Tongue (tissue), 2 donors: ENCODE measurements around the gene NPHP1. TPM values are rescaled to one million over a fixed set of nuclear protein-coding genes. Genes with fewer than 3 reads are reported as not detected.
"Not testable (repeated sequence)": the region's sequence is repeated elsewhere in the genome, so short reads cannot be mapped to it uniquely, and the experiment has no call there.

ENCODE experiments used
- DNase-seq: peaks from one replicate; pipeline ENCODE4 v3.0.0-alpha.2; 2015
- total RNA-seq: library from RNA; depleted of rRNA; stranded (reverse); fragments of >200 nt; gene quantifications from one replicate; pipeline ENCODE4 v1.2.3, GENCODE V29; 2014

The NPHP1 gene
- total RNA-seq, 1 donor from 2014 or later = 7.5 TPM

GRCh38 chr2:110126906-110127305 is 77.9 kb downstream of the NPHP1 start:
- no peak for DNase-seq

DNA sequence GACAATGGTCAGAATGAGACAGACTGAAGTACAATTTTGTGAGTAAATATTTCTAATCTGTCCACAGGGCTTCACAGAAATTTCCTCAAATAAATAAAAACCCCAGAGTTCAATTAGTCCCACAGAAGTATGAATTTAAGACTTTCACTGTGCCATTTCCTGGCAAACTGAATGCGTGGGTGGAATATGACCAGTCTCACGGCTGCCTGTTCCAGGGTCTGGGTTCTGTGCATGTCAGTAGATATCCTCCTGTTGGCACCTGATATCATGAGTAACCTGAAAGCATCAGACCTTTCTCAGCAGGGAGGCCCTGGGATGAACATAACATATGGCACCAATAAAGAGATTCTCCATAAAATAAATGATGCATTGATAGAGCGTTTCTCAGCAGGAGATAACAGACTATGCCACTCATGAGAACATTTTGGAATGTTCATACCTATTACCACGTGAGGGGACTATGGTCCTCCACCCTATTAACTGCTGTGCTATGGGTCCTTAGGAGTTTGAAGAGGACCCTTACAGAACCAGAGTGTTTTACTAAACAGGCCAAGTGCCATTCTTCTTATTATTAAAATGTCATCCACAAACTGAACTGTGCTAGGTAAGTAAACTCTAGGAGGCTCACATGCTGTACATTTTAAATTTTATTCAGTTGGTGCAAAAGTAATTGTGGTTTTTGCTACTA is 78.6 kb downstream of the NPHP1 start:
- DNase-seq = no peak

DNA sequence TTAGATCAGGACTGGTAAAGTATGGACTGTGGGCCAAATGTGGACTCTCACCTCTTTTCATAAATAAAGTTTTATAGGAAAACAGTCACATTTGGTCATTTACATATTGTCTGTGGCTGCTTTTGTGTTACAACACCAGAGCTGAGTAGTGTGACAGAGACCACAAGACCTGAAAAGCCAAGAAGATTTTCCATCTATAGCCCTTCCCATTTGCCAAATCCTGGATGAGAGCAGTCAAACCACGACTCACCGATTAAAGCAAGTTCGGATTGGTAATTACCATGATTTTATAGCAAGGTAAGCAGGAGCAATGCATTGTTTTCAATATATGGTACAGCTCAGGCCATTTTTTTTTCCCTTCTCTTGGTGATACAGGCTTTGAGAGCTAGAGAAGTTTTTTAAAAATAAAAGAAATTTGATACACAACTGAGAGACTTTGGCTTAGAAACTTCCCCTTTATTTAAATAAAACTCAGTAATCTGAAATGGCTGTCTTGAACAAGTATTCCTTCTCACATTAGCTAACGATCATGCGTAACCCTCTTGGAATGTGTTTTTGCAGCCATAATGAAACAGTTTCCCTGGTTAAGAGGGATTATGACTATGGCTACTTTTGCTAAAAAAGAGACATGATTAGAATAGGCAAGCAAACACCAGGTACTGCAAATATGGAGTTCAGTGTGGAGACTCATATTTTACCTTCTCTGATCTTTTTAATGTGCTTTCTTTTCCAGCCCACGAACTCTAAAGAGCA is 79.7 kb downstream of the NPHP1 start:
- peak; percentile 47 for DNase-seq

GRCh38 chr2:110124038-110124825 is 80.6 kb downstream of the NPHP1 start:
- DNase-seq = no peak

GRCh38 chr2:110121592-110121991 is 83.2 kb downstream of the NPHP1 start:
- no peak for DNase-seq

DNA sequence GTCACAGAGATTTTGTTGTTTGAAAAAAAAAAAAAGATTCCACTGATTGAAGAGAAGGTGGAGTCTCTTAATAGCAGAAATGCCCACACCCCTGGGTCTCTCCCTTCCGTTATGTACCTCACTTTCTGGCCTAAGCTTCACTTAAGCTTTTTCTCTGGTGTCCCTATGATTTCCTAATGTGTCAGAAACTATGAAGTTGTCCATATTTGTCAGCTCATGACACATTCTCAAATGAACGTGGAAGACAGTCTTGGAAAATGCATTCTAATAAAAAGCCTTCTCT is 83.8 kb downstream of the NPHP1 start:
- DNase-seq = no peak

- no peak for DNase-seq
These were observed 84.4 kb downstream of the NPHP1 start for GRCh38 chr2:110120171-110121051.

DNA sequence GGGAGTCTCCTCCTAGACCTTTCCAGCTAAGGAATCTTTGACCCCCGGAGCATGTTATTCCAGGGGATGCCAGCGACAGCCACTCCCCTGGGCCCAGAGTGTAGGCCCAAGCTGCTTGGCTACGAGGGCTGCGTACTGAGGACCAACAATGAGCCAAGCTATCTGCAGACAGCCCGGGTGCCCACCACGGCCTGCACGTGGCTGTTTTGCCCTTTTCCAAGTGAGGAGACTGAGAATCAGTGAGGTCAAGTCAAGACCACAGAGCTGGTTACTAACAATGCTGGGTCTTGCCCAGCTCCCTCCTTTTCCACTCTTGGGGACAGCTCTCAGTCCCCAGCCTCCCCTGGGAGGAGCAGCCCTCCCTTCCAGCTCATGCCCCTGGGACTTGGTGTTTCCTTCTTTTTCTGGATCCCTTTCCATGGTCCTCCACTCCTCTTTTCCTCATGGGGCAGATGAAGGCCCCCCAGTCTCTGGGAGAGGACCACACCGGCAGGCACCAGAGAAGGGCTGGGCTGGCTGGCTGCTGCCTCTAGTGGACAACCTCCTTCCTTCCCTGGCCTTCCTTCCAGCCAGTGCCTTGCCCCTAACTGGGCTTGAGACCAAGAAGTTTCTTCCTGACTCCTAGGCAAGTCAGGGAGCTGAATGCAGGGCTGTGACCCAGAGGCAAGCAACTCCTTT is 88.6 kb downstream of the NPHP1 start:
- DNase-seq = no peak

DNA sequence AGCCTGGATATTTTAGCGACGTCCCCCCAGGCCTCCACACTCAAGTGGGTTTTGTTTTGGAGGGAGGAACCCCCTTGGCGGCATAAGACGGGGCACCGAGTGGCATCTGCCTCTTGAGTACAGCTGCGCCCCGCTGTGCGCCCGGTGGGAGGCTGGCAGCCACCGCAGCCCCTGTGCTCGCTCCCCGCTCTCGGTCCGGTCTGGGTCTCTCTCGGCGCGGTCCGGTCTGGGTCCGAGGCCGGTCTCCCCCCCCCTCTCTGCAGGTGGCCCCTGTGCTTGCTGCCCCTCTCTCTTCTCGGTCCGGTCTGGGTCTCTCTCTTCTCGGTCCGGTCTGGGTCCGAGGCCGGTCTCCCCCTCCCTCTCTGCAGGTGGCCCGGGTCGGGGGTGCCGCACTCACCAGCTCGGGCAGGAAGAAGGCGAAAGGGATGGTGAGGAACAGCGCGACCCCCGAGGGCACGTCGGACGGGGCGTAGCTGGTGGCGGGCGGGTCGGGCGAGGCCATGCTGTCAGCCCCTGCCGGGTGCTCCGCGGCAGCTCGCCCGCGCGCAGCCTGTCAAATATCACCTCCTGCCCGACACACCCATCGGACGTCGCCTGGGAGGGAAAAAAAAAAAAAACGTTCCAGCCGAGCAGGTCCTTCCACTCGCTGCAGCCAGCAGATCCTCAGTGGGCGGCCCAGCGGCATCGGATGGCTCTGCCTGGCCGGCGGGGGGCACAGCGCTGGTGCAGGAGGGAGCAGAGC is 89.4 kb downstream of the NPHP1 start, which contains the start of gene MALL:
Gene MALL (minus strand): TSS at position 532 of the 742 bp plus-strand sequence. CDS start 30 bp downstream, at position 502.
- peak; percentile 61 for DNase-seq

DNA sequence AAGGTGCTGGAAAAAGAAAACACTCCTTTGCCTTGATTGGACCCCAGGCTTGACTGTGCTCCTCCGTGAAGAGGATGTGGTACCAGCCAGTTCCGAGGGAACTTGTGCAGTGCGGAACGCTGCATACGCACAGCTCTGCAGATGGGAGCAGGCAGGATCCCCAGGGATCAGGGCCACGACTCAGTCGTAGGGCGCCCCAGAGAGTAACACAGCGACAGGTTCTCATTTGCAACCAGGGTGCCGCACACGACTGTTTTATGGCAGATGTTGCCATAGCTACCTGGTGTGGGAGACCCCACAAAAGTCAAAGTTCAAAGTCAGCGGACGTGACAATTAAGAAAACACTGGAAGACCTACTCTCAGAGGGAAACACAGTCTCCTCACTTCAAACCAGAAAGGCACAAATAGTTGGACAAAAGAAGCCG is 90.0 kb downstream of the NPHP1 start:
- no peak for DNase-seq

- DNase-seq = peak; percentile 58
These were observed 90.7 kb downstream of the NPHP1 start for GRCh38 chr2:110113961-110114591.

DNA sequence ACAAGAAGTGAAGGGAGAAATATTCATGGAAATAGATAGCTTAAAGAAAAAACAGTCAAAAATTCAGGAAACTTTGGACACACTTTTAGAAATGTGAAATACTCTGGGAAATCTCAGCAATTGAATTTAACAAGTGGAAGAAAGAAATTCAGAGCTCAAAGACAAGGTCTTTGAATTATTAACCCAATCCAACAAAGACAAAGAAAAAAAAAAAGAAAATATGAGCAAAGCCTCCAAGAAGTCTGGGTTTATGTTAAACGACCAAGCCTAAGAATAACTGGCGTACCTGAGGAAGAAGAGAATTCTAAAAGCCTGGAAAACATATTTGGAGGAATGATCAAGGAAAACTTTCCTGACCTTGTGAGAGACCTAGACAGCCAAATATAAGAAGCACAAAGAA is 96.5 kb downstream of the NPHP1 start:
- DNase-seq = not testable (repeated sequence)

GRCh38 chr2:110107092-110108079 is 97.4 kb downstream of the NPHP1 start:
- no peak for DNase-seq

DNA sequence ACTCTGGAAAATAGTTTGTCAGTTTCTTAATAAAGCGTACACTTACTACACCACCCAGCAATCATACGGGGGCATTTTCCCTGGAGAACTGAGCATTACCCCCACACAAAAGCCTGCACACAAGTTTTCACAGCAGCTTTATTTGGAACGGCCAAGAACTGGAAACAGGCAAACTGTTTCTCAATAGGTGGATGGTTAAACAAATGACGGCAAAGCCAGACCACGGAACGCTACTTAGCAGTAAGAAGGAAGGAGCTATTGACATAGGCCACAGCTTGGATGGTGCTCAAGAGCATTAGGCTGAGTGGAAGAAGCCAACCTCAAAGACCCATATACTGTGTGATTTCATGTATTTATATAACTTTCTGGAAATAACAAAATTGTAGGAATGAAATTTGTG is 98.2 kb downstream of the NPHP1 start:
- no peak for DNase-seq

- no peak for DNase-seq
These were observed 99.0 kb downstream of the NPHP1 start for GRCh38 chr2:110105608-110106467.

GRCh38 chr2:110105183-110105582 is 99.6 kb downstream of the NPHP1 start:
- DNase-seq = no peak

- no peak for DNase-seq
These were observed 100.6 kb downstream of the NPHP1 start for GRCh38 chr2:110104025-110104771.
